ENCODE results near the gene RBBP7. TPM values are rescaled to one million over a fixed set of nuclear protein-coding genes. Genes with fewer than 3 reads are reported as not detected.

RBBP7 gene
- total and polyA plus RNA-seq, 2 donors (not counting 3 experiments of a cell fraction or from before 2014, with no cell fraction given), result 81.5 to 130 TPM

DNA sequence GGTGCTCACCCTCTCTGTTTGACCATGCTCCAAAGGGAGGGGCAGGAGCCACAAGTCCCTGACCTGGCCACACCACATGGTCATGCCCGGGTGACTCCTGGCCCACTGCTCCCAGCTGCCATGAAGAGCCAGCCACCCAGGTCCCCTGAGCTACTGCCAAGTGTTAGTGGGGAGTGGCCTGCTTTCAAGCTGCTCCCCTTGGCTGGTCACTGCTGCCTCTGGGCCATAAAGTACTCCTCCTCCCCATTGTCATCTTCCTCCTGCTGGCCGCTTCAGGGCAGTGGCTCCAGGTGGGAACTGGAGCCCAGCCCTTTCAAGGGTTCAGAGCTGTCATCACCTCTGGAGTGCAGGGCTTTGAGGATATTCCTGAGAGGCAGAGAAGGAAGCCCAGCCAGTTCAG is 27.3 kb upstream of the RBBP7 start:
- no peaks in the 10 kb centered on the region for H4K20me1 ChIP-seq (replicated peaks; ENCODE audit: control insufficient read depth, extremely low read depth, insufficient read depth, low read length)
- H3K9me3 ChIP-seq (replicated peaks; ENCODE audit: control insufficient read depth, insufficient read depth, low read length), result no peaks in the 10 kb centered on the region
- H3K27ac ChIP-seq (ENCODE audit: insufficient read depth, low read depth, low read length), result no peak overlapping the region
- H3K9me1 ChIP-seq (replicated peaks; ENCODE audit: control insufficient read depth, extremely low read depth, insufficient read depth, low read length), result no peaks in the 10 kb centered on the region
- H2AFZ ChIP-seq (ENCODE audit: low read depth, low read length), result no peak overlapping the region
- dilution Hi-C loops (cut with MboI; ENCODE audit: extremely low pct_ligation_motif_present, low sequenced_read_pairs) (no loop called here), intact Hi-C loops (cut with micrococcal nuclease) (no loop called here)
- H3K4me3 ChIP-seq (replicated peaks in 1 of 3; ENCODE audit: insufficient read depth in 1 of 3, low read depth in 1 of 3, low read length in 3 of 3), result no peak overlapping the region
- DNase-seq (ENCODE audit: low read depth, low spot score) (no peak), FAIRE-seq (no peak)
- H3K9ac ChIP-seq (replicated peaks; ENCODE audit: extremely low read depth, insufficient read depth, low read length), result no peak overlapping the region
- TF ChIP-seq, protein P1, sequence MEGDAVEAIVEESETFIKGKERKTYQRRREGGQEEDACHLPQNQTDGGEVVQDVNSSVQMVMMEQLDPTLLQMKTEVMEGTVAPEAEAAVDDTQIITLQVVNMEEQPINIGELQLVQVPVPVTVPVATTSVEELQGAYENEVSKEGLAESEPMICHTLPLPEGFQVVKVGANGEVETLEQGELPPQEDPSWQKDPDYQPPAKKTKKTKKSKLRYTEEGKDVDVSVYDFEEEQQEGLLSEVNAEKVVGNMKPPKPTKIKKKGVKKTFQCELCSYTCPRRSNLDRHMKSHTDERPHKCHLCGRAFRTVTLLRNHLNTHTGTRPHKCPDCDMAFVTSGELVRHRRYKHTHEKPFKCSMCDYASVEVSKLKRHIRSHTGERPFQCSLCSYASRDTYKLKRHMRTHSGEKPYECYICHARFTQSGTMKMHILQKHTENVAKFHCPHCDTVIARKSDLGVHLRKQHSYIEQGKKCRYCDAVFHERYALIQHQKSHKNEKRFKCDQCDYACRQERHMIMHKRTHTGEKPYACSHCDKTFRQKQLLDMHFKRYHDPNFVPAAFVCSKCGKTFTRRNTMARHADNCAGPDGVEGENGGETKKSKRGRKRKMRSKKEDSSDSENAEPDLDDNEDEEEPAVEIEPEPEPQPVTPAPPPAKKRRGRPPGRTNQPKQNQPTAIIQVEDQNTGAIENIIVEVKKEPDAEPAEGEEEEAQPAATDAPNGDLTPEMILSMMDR (IDR thresholded peaks at IDR 0.05; ENCODE audit: extremely low read depth in 1 of 2, insufficient read depth in 1 of 2, low read depth in 1 of 2, low read length in 2 of 2), result no peak
- TF ChIP-seq FOS (IDR thresholded peaks at IDR 0.05; ENCODE audit: borderline replicate concordance, insufficient read depth, low read length) (no peak), GATA2 (IDR thresholded peaks at IDR 0.05; ENCODE audit: insufficient read depth, insufficient read length, low read depth, low read length) (no peak), MYC (IDR thresholded peaks at IDR 0.05; ENCODE audit: low read depth, low read length) (no peak), EZH2 (IDR thresholded peaks at IDR 0.05; ENCODE audit: borderline replicate concordance, low read depth, low read length, severe bottlenecking) (no peak), POLR2A (IDR thresholded peaks at IDR 0.05; ENCODE audit: low read depth, low read length) (no peak), JUN (IDR thresholded peaks at IDR 0.05; ENCODE audit: borderline replicate concordance, insufficient read depth, insufficient read length, low read depth) (no peak), POLR2AphosphoS5 (IDR thresholded peaks at IDR 0.05; ENCODE audit: insufficient read depth, low read depth, low read length) (no peak)
- TF ChIP-seq, protein P2, sequence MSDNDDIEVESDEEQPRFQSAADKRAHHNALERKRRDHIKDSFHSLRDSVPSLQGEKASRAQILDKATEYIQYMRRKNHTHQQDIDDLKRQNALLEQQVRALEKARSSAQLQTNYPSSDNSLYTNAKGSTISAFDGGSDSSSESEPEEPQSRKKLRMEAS (IDR thresholded peaks at IDR 0.05; ENCODE audit: insufficient read depth, insufficient read length), result no peak
- H3K36me3 ChIP-seq (ENCODE audit: control insufficient read depth in 2 of 2, extremely low read depth in 1 of 2, insufficient read depth in 2 of 2, low read length in 2 of 2), result no peaks in the 10 kb centered on the region
- BruUV-seq (replicated peaks), result no TSS peak
- no peaks in the 10 kb centered on the region for H3K79me2 ChIP-seq (ENCODE audit: control insufficient read depth, insufficient read depth, low read length)
- POLR2A ChIA-PET, result no interaction called here
- CTCF ChIA-PET, result interaction anchor here (1.4 to 2.8 kb wide), 3 partner anchors 9 to 149 kb away, joined by 4 to 11 read pairs (median 7); no protein-coding TSS in a partner anchor
- H3K4me2 ChIP-seq (ENCODE audit: insufficient read depth, low read length), result no peak overlapping the region
- H3K4me1 ChIP-seq (ENCODE audit: control insufficient read depth, extremely low read depth, insufficient read depth, low read length), result no peaks in the 10 kb centered on the region
- no peaks in the 10 kb centered on the region for H3K27me3 ChIP-seq (ENCODE audit: control insufficient read depth in 2 of 2, insufficient read depth in 2 of 2, low read length in 2 of 2)

Data from endothelial cell of umbilical vein (primary cell).